GM12878 (cell line): ENCODE results near the gene SLC5A2. TPM values are rescaled to one million over a fixed set of nuclear protein-coding genes. Genes with fewer than 3 reads are reported as not detected.

Experiments used
- ATAC-seq: fragments of 200-7000 bp; cut with Tn5 transposase; 3 replicates; pipeline ENCODE4 v1.9.1; 2020; ENCODE audit warnings: mild to moderate bottlenecking, moderate library complexity
- BruUV-seq: library from RNA; stranded (reverse); fragments of 400-500 nt; replicated peaks from 2 replicates; lab custom pipeline; 2021; lab: Mats Ljungman, UMichigan
- CTCF ChIA-PET: fragments of 300-600 bp; sonication (Branson Sonifier 250); formaldehyde crosslinking; extraction: SDS; loops from one replicate; lab custom pipeline; 2021; ENCODE audit warnings: inconsistent platforms; lab: Yijun Ruan, JAX
- POLR2A ChIA-PET: fragments of 350-600 bp; formaldehyde crosslinking; extraction: SDS; loops from one replicate; lab custom pipeline; 2021; ENCODE audit warnings: inconsistent platforms; lab: Charles Lee
- RAD21 ChIA-PET: fragments of 300-600 bp; sonication (Branson Sonifier 250); formaldehyde crosslinking; loops from one replicate; lab custom pipeline; 2023; ENCODE audit warnings: antibody characterized with exemption; ENCODE audit not compliant: unreplicated experiment; lab: Charles Lee
- SMC1A ChIA-PET: fragments of 300-600 bp; sonication (Branson Sonifier 250); formaldehyde crosslinking; loops from one replicate; lab custom pipeline; 2023; ENCODE audit not compliant: unreplicated experiment, uncharacterized antibody; lab: Charles Lee
- DNase-seq: peaks from one replicate; pipeline ENCODE4 v3.0.0-alpha.2; 2011; ENCODE audit warnings: low read depth, low spot score
- FAIRE-seq: peaks from 3 replicates; lab custom pipeline; 2011; peaks lifted over from hg19 to GRCh38; lab: Jason Lieb, UNC
- H2AFZ ChIP-seq: 2 replicates; pipeline ENCODE4 v1.6.0; 2011; ENCODE audit warnings: low read depth, low read length, control low read depth; ENCODE audit not compliant: control insufficient read depth
- H3K27ac ChIP-seq: 2 replicates; pipeline ENCODE4 v1.5.1; 2011; ENCODE audit warnings: control low read depth; ENCODE audit not compliant: control insufficient read depth, insufficient read depth
- H3K27me3 ChIP-seq, 2 experiments: replicated peaks in 1 of 2; 2 replicates each; pipeline versions ENCODE4 v1.6.0 to v1.6.1; 2011; ENCODE audit warnings: low read length in 1 of 2; ENCODE audit not compliant: control insufficient read depth in 2 of 2, insufficient read depth in 2 of 2
- H3K36me3 ChIP-seq, 2 experiments: 2 replicates each; pipeline ENCODE4 v1.5.1; 2011; ENCODE audit warnings: low read length in 1 of 2; ENCODE audit not compliant: control insufficient read depth in 2 of 2, insufficient read depth in 2 of 2
- H3K4me1 ChIP-seq: 2 replicates; pipeline ENCODE4 v1.6.1; 2011; ENCODE audit warnings: mild to moderate bottlenecking, low read length, moderate library complexity, mixed read lengths; ENCODE audit not compliant: control insufficient read depth, insufficient read depth
- H3K4me2 ChIP-seq: 2 replicates; pipeline ENCODE4 v1.6.0; 2011; ENCODE audit warnings: control low read depth; ENCODE audit not compliant: control insufficient read depth, insufficient read depth
- H3K4me3 ChIP-seq: fragments of 200-600 bp; sonication (generic); 2 replicates; pipeline ENCODE4 v1.5.1; 2016
- H3K79me2 ChIP-seq: 2 replicates; pipeline ENCODE4 v1.6.0; 2011; ENCODE audit warnings: low read length; ENCODE audit not compliant: control insufficient read depth, insufficient read depth
- H3K9ac ChIP-seq: 2 replicates; pipeline ENCODE4 v1.8.0; 2011; ENCODE audit warnings: low read length, control low read depth, mixed read lengths; ENCODE audit not compliant: control insufficient read depth, insufficient read depth
- H3K9me3 ChIP-seq: replicated peaks from 3 replicates; pipeline ENCODE4 v1.5.1; 2011; ENCODE audit warnings: mild to moderate bottlenecking, low read length; ENCODE audit not compliant: control insufficient read depth, insufficient read depth
- H4K20me1 ChIP-seq: 2 replicates; pipeline ENCODE4 v1.6.0; 2011; ENCODE audit not compliant: control insufficient read depth, insufficient read depth
- BHLHE40 ChIP-seq, 2 experiments: fragments of 450-650 bp in 1 of 2; IDR thresholded peaks; 2 replicates each; pipeline ENCODE4 v1.6.1; 2011 to 2017; ENCODE audit warnings: low read depth in 2 of 2, borderline replicate concordance in 1 of 2, improper control_type of control experiment in 1 of 2, low read length in 1 of 2, mild to moderate bottlenecking in 1 of 2
- CTCF ChIP-seq, 3 experiments: IDR thresholded peaks in 2 of 3; conservative IDR thresholded peaks in 1 of 3; 2 replicates each; pipeline ENCODE4 v1.5.1; 2011; ENCODE audit warnings: low read depth in 3 of 3, low read length in 3 of 3, mild to moderate bottlenecking in 3 of 3, control low read depth in 2 of 3, moderate library complexity in 2 of 3, inconsistent platforms in 1 of 3, mixed read lengths in 1 of 3; ENCODE audit not compliant: control insufficient read depth in 2 of 3, insufficient read depth in 1 of 3; ENCODE audit errors: extremely low read depth in 1 of 3
- MAX ChIP-seq: IDR thresholded peaks from 2 replicates; pipeline ENCODE4 v1.6.1; 2012; ENCODE audit warnings: low read depth, low read length, improper control_type of control experiment
- MTA3 ChIP-seq: IDR thresholded peaks from 2 replicates; pipeline ENCODE4 v1.6.1; 2012; ENCODE audit warnings: low read length, inconsistent platforms, borderline replicate concordance
- NR2C2 ChIP-seq: IDR thresholded peaks from 2 replicates; pipeline ENCODE4 v1.6.1; 2011; ENCODE audit warnings: borderline replicate concordance, low read depth; ENCODE audit not compliant: control insufficient read depth, insufficient read length
- PBX3 ChIP-seq: IDR thresholded peaks from 2 replicates; pipeline ENCODE4 v1.6.1; 2011; ENCODE audit warnings: mild to moderate bottlenecking, low read depth, low read length, moderate library complexity; ENCODE audit not compliant: insufficient replicate concordance
- POU2F2 ChIP-seq: IDR thresholded peaks from 3 replicates; pipeline ENCODE4 v1.6.1; 2011; ENCODE audit warnings: low read depth, mild to moderate bottlenecking, low read length, borderline replicate concordance
- RBBP5 ChIP-seq: fragments of 200-600 bp; sonication (generic); conservative IDR thresholded peaks from 2 replicates; pipeline ENCODE4 v1.6.1; 2016
- RELA ChIP-seq: fragments of 450-650 bp; IDR thresholded peaks from 2 replicates; pipeline ENCODE4 v1.8.0; 2014; ENCODE audit warnings: borderline replicate concordance; ENCODE audit not compliant: partially characterized antibody
- ZNF207 ChIP-seq: fragments of 450-650 bp; IDR thresholded peaks from 2 replicates; pipeline ENCODE4 v1.6.1; 2014; ENCODE audit warnings: antibody characterized with exemption, mild to moderate bottlenecking, borderline replicate concordance
- WGBS: methylation state at CpG from one replicate; pipeline ENCODE4 v1.1.6; 2016; ENCODE audit warnings: low lambda C conversion rate; ENCODE audit not compliant: insufficient replicate concordance, insufficient coverage; ENCODE audit errors: missing lambda C conversion rate; 5-methylcytosine and 5-hydroxymethylcytosine counted together
- in situ Hi-C: fragments of 300-500 bp; cut with MboI; formaldehyde crosslinking; loops from 9 replicates; pipeline ENCODE4 v1.14.3; 2018; ENCODE audit warnings: mixed read lengths
- intact Hi-C: fragments of 100-400 bp; cut with micrococcal nuclease; formaldehyde crosslinking; loops from one replicate; pipeline ENCODE4 v1.14.2; 2022; ENCODE audit not compliant: unreplicated experiment
- polyA plus RNA-seq, 11 experiments: library from polyadenylated mRNA; depleted of rRNA in 4 of 11; unstranded in 6 of 11; stranded (reverse) in 5 of 11; fragments of >200 nt; fragmentation: Nextera tagmentation in 4 of 11; fragmentation: Illumina TruSeq in 1 of 11; extraction: Ambion mirVana in 4 of 11; extraction: Trizol in 1 of 11; gene quantifications; 1 replicate in 1 of 11; 2 replicates in 10 of 11; pipeline versions ENCODE4 v1.2.1 to v1.2.3, GENCODE V29; 2011 to 2016; ENCODE audit warnings: inconsistent platforms in 2 of 11, missing spikeins in 2 of 11, low read depth in 1 of 11
- total RNA-seq, 4 experiments: library from RNA; depleted of rRNA in 3 of 4; stranded (reverse); fragments of >200 nt in 3 of 4; fragmentation: Illumina TruSeq in 1 of 4; extraction: Trizol in 1 of 4; gene quantifications; 2 replicates each; pipeline versions ENCODE4 v1.2.1 to v1.2.3, GENCODE V29; 2013 to 2021
- TF ChIP-seq, protein P1 (sequence below): fragments of 450-650 bp; formaldehyde crosslinking; IDR thresholded peaks from 2 replicates; pipeline ENCODE4 v1.4.0; 2022; ENCODE audit warnings: mild to moderate bottlenecking, moderate library complexity
- TF ChIP-seq, protein P2 (sequence below): fragments of 450-650 bp; IDR thresholded peaks from 2 replicates; pipeline ENCODE4 v1.6.1; 2017; ENCODE audit warnings: mild to moderate bottlenecking, moderate library complexity

The SLC5A2 gene
- total and polyA plus RNA-seq, 10 of the 15 experiments (the other 5 are each of a cell fraction or from before 2014, with no cell fraction given) = 3.6 to 4.8 (median 4.4) TPM; not detected in 6

- no peak overlapping the region for H3K4me3 ChIP-seq
- no peak for DNase-seq
- no peaks in the 10 kb centered on the region for H3K9me3 ChIP-seq
- H3K4me1 ChIP-seq = peaks cover 4% of the 10 kb centered on the region; the same call in 1 of the 2 replicates
- ChIA-PET SMC1A (no interaction called here), CTCF (no interaction called here), RAD21 (no interaction called here), POLR2A (no interaction called here)
- in situ Hi-C loops (no loop called here), intact Hi-C loops (no loop called here)
- H3K27ac ChIP-seq = no peak overlapping the region
- H3K36me3 ChIP-seq = peaks cover 0 to 20% of the 10 kb centered on the region in 2 experiments; a peak in 3 of 4 replicates
- no TSS peak for BruUV-seq
- WGBS = 86% methylated on average over 15 of the region's 17 CpGs
- peaks cover 11% of the 10 kb centered on the region for H3K79me2 ChIP-seq
- no peak for FAIRE-seq
- no peak for ATAC-seq
- H3K9ac ChIP-seq = no peak overlapping the region
- no peaks in the 10 kb centered on the region for H3K27me3 ChIP-seq
- H4K20me1 ChIP-seq = no peaks in the 10 kb centered on the region
- no peak overlapping the region for H2AFZ ChIP-seq
- H3K4me2 ChIP-seq = no peak overlapping the region
- TF ChIP-seq CTCF (IDR thresholded peaks at IDR 0.05 in 2 of 3, conservative IDR thresholded peaks at IDR 0.05 in 1 of 3; ENCODE audit: control insufficient read depth in 2 of 3, extremely low read depth in 1 of 3, insufficient read depth in 1 of 3, low read depth in 3 of 3, low read length in 3 of 3) (no peak), NR2C2 (no peak), MAX (no peak), BHLHE40 (IDR thresholded peaks at IDR 0.05; ENCODE audit: borderline replicate concordance in 1 of 2, low read depth in 2 of 2, low read length in 1 of 2) (no peak), MTA3 (no peak), RELA (no peak), POU2F2 (no peak), RBBP5 (no peak), PBX3 (no peak), ZNF207 (no peak)
- TF ChIP-seq, protein P1, sequence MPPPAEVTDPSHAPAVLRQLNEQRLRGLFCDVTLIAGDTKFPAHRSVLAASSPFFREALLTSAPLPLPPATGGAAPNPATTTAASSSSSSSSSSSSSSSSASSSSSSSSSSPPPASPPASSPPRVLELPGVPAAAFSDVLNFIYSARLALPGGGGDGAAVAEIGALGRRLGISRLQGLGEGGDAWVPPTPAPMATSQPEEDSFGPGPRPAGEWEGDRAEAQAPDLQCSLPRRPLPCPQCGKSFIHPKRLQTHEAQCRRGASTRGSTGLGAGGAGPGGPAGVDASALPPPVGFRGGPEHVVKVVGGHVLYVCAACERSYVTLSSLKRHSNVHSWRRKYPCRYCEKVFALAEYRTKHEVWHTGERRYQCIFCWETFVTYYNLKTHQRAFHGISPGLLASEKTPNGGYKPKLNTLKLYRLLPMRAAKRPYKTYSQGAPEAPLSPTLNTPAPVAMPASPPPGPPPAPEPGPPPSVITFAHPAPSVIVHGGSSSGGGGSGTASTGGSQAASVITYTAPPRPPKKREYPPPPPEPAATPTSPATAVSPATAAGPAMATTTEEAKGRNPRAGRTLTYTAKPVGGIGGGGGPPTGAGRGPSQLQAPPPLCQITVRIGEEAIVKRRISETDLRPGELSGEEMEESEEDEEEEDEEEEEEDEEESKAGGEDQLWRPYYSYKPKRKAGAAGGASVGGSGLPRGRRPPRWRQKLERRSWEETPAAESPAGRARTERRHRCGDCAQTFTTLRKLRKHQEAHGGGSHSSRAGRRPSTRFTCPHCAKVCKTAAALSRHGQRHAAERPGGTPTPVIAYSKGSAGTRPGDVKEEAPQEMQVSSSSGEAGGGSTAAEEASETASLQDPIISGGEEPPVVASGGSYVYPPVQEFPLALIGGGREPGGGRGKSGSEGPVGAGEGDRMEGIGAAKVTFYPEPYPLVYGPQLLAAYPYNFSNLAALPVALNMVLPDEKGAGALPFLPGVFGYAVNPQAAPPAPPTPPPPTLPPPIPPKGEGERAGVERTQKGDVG (CRISPR knock-in tag) = no peak
- TF ChIP-seq, protein P2, sequence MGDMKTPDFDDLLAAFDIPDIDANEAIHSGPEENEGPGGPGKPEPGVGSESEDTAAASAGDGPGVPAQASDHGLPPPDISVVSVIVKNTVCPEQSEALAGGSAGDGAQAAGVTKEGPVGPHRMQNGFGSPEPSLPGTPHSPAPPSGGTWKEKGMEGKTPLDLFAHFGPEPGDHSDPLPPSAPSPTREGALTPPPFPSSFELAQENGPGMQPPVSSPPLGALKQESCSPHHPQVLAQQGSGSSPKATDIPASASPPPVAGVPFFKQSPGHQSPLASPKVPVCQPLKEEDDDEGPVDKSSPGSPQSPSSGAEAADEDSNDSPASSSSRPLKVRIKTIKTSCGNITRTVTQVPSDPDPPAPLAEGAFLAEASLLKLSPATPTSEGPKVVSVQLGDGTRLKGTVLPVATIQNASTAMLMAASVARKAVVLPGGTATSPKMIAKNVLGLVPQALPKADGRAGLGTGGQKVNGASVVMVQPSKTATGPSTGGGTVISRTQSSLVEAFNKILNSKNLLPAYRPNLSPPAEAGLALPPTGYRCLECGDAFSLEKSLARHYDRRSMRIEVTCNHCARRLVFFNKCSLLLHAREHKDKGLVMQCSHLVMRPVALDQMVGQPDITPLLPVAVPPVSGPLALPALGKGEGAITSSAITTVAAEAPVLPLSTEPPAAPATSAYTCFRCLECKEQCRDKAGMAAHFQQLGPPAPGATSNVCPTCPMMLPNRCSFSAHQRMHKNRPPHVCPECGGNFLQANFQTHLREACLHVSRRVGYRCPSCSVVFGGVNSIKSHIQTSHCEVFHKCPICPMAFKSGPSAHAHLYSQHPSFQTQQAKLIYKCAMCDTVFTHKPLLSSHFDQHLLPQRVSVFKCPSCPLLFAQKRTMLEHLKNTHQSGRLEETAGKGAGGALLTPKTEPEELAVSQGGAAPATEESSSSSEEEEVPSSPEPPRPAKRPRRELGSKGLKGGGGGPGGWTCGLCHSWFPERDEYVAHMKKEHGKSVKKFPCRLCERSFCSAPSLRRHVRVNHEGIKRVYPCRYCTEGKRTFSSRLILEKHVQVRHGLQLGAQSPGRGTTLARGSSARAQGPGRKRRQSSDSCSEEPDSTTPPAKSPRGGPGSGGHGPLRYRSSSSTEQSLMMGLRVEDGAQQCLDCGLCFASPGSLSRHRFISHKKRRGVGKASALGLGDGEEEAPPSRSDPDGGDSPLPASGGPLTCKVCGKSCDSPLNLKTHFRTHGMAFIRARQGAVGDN = no peak
These were observed 18.1 kb upstream of the SLC5A2 start for GRCh38 chr16:31464781-31465260.
